ENCODE data around the gene SMOC2. TPM values are rescaled to one million over a fixed set of nuclear protein-coding genes. Genes with fewer than 3 reads are reported as not detected.

SMOC2 gene
- total RNA-seq, 4 donors from 2014 or later = 45.8 to 130 (median 84.0) TPM

DNA sequence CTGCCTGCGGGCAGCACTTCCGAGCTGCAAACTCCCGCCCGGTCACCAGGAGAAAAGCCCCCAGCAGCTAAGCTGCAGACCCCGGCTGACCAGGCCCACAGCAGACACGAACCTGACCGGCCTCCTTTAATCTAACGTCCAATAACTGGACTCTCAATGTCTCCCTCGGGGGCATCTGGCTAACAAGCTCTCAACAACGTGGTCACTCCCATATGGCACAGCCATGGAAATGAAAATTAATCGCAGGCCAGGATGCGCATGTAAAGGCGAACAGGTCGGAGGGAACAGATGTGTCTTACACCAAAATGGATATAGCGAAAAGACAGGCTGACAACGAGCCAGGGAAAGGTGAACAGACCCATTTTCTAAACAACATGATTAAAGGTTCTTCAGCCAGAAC lies 44.4 kb upstream of the SMOC2 start:
- WGBS = 85% methylated on average over 16 of the region's 16 CpGs
- H3K36me3 ChIP-seq = no peaks in the 10 kb centered on the region
- intact Hi-C loops (cut with DNase I) = no loop called here
- no peak for DNase-seq (ENCODE audit: extremely low spot score)
- H3K27ac ChIP-seq (replicated peaks in 1 of 4) = no peak overlapping the region
- H3K27me3 ChIP-seq = peaks cover 0 to under 1% (median 0%) of the 10 kb centered on the region in 4 donors
- TF ChIP-seq, protein P1, sequence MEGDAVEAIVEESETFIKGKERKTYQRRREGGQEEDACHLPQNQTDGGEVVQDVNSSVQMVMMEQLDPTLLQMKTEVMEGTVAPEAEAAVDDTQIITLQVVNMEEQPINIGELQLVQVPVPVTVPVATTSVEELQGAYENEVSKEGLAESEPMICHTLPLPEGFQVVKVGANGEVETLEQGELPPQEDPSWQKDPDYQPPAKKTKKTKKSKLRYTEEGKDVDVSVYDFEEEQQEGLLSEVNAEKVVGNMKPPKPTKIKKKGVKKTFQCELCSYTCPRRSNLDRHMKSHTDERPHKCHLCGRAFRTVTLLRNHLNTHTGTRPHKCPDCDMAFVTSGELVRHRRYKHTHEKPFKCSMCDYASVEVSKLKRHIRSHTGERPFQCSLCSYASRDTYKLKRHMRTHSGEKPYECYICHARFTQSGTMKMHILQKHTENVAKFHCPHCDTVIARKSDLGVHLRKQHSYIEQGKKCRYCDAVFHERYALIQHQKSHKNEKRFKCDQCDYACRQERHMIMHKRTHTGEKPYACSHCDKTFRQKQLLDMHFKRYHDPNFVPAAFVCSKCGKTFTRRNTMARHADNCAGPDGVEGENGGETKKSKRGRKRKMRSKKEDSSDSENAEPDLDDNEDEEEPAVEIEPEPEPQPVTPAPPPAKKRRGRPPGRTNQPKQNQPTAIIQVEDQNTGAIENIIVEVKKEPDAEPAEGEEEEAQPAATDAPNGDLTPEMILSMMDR (IDR thresholded peaks at IDR 0.05) = no peak
- TF ChIP-seq POLR2A (IDR thresholded peaks at IDR 0.05; ENCODE audit: low read depth) (no peak), EP300 (IDR thresholded peaks at IDR 0.05) (no peak)
- no peak overlapping the region for H3K4me3 ChIP-seq
- H3K9me3 ChIP-seq = peaks cover 0 to 11% (median 2%) of the 10 kb centered on the region in 4 donors
- H3K4me1 ChIP-seq = peaks cover 0 to 3% (median 0%) of the 10 kb centered on the region in 4 donors

DNA sequence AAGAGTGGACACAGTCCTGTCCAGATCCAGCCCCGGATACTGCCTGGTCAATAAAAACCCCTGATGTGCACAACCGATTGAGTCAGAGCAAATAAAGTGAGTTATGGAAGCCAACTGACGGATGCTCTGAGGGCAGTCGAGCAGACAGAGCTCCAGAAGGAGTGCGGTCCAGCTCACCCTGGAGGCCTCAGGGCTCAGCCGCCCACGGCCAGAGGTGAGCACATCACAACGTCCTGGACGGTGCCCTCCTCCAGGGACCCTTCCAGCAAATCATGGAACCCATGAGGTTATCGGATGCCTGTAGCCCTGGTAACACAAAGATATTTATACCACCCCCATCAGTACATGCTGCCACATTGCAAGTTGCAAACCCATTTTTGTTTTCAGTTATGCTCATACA lies 44.0 kb upstream of the SMOC2 start:
- Histone ChIP-seq H3K27ac (replicated peaks in 1 of 4) (no peak overlapping the region), H3K36me3 (no peaks in the 10 kb centered on the region), H3K27me3 (no peaks in the 10 kb centered on the region), H3K9me3 (peaks cover 0 to 11% (median 2%) of the 10 kb centered on the region in 4 donors), H3K4me1 (peaks cover 0 to 3% (median 0%) of the 10 kb centered on the region in 4 donors), H3K4me3 (no peak overlapping the region)
- WGBS = 87% methylated on average over 7 of the region's 10 CpGs
- no peak for DNase-seq (ENCODE audit: extremely low spot score)
- TF ChIP-seq EP300 (IDR thresholded peaks at IDR 0.05) = no peak
- TF ChIP-seq, protein P1 (IDR thresholded peaks at IDR 0.05) = no peak
- no peak for TF ChIP-seq POLR2A (IDR thresholded peaks at IDR 0.05; ENCODE audit: low read depth)
- no peak for TF ChIP-seq POLR2AphosphoS5 (IDR thresholded peaks at IDR 0.05)
- intact Hi-C loops (cut with DNase I) = no loop called here

DNA sequence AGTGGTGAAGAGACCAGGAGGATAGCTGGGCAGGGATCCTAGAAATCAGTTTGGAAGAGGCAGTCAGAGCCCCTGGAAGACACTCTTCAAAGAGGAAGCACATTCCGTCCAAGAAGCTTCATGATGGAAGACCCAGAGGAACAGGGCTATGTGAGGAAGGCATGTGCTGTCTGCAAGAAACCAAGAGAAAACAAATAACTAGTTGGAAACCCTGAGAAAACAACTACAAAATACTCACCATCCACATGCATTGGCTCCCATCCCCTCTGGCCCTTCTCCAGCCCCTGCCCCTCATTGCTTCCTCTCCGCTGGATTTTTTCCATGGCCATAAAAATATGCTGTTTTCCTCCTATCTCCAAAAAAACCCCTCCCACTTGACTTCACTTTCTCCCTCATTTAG lies 40.9 kb upstream of the SMOC2 start:
- 77% methylated on average over 2 of the region's 2 CpGs for whole genome bisulfite sequencing
- intact Hi-C loops (cut with DNase I) = no loop called here
- no peak for DNase-seq (ENCODE audit: extremely low spot score)
- no peak overlapping the region for H3K4me3 ChIP-seq
- H3K36me3 ChIP-seq = no peaks in the 10 kb centered on the region
- no peaks in the 10 kb centered on the region for H3K27me3 ChIP-seq
- H3K9me3 ChIP-seq = peaks cover 0 to 11% (median 2%) of the 10 kb centered on the region in 4 donors
- TF ChIP-seq, protein P1 (IDR thresholded peaks at IDR 0.05) = no peak
- TF ChIP-seq POLR2AphosphoS5 (IDR thresholded peaks at IDR 0.05) (no peak), EP300 (IDR thresholded peaks at IDR 0.05) (no peak), POLR2A (IDR thresholded peaks at IDR 0.05; ENCODE audit: low read depth) (no peak)
- H3K4me1 ChIP-seq = no peaks in the 10 kb centered on the region
- no peak overlapping the region for H3K27ac ChIP-seq (replicated peaks in 1 of 4)

DNA sequence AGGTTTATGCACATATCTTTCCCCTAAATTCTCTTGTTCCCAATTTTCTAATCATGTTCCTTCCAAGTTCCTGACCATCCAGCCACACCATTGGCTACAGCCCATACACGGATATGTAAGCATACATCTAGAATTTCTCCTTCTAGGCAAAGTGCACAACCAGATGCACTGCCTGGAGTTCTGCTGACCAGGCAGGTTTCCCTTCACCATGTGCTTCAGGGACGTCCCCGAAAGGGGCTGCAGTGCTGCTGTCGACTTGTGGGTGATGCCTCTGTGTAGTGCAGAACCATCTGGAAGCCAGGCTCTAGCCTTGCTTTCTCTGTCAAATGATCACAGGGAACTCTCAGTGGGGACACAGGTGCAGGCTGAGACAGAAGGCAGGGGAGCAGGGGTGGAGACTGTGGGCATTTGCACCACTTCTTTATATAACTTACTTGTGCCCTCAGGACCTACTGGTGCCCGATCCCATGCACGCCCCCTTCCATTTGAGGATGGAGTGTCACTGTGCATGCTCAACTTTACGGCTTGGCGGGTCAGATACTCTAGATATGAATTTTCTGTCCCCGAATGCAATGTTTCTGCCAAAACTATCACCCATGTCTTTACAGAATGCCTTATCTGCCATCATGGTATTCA lies 37.5 kb upstream of the SMOC2 start:
- peaks cover 0 to 11% (median 2%) of the 10 kb centered on the region in 4 donors for H3K9me3 ChIP-seq
- TF ChIP-seq POLR2AphosphoS5 (IDR thresholded peaks at IDR 0.05) (no peak), EP300 (IDR thresholded peaks at IDR 0.05) (no peak), POLR2A (IDR thresholded peaks at IDR 0.05; ENCODE audit: low read depth) (no peak)
- TF ChIP-seq, protein P1 (IDR thresholded peaks at IDR 0.05) = no peak
- intact Hi-C loops (cut with DNase I) = no loop called here
- H3K4me3 ChIP-seq = no peak overlapping the region
- WGBS = 89% methylated on average over 9 of the region's 9 CpGs
- DNase-seq (ENCODE audit: extremely low spot score) = no peak
- H3K27ac ChIP-seq (replicated peaks in 1 of 4) = no peak overlapping the region
- H3K4me1 ChIP-seq = no peaks in the 10 kb centered on the region
- H3K27me3 ChIP-seq = no peaks in the 10 kb centered on the region
- H3K36me3 ChIP-seq = no peaks in the 10 kb centered on the region

DNA sequence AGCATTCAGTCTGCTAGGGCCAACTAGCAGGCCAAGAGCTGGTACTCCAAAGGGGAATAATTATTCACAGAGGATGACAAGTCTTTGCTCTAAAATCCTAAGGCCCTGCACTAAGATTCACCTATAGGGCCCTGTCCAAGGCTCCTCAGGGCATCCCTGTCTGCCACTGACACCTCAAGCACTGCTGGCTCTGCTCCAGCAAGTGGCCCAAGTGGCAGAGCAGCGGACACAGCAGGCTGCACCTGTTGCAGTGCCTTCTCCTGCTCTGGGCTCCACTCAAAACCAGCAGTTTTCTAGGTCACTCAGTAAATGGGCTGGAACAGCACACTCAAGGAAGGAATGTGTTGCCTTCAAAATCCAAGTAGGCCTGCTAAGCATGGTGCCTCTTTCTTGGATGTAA lies 36.4 kb upstream of the SMOC2 start:
- DNase-seq (ENCODE audit: extremely low spot score) = no peak
- H3K4me3 ChIP-seq = no peak overlapping the region
- WGBS = 100% methylated on average over 1 of the region's 1 CpG
- H3K27me3 ChIP-seq = no peaks in the 10 kb centered on the region
- H3K36me3 ChIP-seq = no peaks in the 10 kb centered on the region
- H3K9me3 ChIP-seq = peaks cover 0 to 11% (median 2%) of the 10 kb centered on the region in 4 donors
- TF ChIP-seq POLR2AphosphoS5 (IDR thresholded peaks at IDR 0.05) = no peak
- no peak for TF ChIP-seq EP300 (IDR thresholded peaks at IDR 0.05)
- no peak for TF ChIP-seq POLR2A (IDR thresholded peaks at IDR 0.05; ENCODE audit: low read depth)
- TF ChIP-seq, protein P1 (IDR thresholded peaks at IDR 0.05) = no peak
- H3K4me1 ChIP-seq = no peaks in the 10 kb centered on the region
- H3K27ac ChIP-seq (replicated peaks in 1 of 4) = no peak overlapping the region
- intact Hi-C loops (cut with DNase I) = no loop called here
